Gastrocnemius medialis (tissue), 4 donors: ENCODE results near the gene SPAST.
"Not testable (repeated sequence)": the region's sequence is repeated elsewhere in the genome, so short reads cannot be mapped to it uniquely, and the experiment has no call there.

Experiments
- POLR2A ChIP-seq, 2 donors: fragments of 450-650 bp; IDR thresholded peaks; one replicate each; pipeline ENCODE4 v1.6.1; 2017; ENCODE audit warnings: antibody characterized with exemption in 2 of 2, mild to moderate bottlenecking in 2 of 2, moderate library complexity in 2 of 2
- TF ChIP-seq, protein P1 (sequence below), 5 experiments: fragments of 450-650 bp in 3 of 5; fragments of 200-600 bp in 2 of 5; sonication (generic) in 2 of 5; IDR thresholded peaks in 4 of 5; conservative IDR thresholded peaks in 1 of 5; 1 replicate in 4 of 5; 2 replicates in 1 of 5; pipeline ENCODE4 v1.5.1; 2016 to 2019; ENCODE audit warnings: antibody characterized with exemption in 5 of 5, mild to moderate bottlenecking in 3 of 5, moderate library complexity in 3 of 5

DNA sequence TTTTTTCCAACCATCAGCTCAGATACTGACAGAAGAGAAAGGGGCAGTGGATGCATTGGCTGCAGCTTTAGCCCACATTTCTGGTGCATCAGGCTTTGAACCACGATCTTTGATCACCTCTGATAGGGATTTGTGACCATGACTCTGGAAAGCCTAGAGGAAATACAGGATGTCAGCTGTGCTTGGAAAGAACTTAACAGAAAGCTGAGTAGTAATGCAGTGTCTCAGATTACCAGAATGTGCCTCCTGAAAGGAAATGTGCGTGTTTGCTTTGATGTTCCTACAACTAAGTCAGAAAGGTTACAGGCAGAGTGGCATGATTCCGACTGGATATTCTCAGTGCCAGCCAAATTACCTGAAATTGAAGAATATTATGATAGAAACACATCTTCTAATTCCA is 140.1 kb downstream of the SPAST start:
- TF ChIP-seq, protein P1, sequence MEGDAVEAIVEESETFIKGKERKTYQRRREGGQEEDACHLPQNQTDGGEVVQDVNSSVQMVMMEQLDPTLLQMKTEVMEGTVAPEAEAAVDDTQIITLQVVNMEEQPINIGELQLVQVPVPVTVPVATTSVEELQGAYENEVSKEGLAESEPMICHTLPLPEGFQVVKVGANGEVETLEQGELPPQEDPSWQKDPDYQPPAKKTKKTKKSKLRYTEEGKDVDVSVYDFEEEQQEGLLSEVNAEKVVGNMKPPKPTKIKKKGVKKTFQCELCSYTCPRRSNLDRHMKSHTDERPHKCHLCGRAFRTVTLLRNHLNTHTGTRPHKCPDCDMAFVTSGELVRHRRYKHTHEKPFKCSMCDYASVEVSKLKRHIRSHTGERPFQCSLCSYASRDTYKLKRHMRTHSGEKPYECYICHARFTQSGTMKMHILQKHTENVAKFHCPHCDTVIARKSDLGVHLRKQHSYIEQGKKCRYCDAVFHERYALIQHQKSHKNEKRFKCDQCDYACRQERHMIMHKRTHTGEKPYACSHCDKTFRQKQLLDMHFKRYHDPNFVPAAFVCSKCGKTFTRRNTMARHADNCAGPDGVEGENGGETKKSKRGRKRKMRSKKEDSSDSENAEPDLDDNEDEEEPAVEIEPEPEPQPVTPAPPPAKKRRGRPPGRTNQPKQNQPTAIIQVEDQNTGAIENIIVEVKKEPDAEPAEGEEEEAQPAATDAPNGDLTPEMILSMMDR (IDR thresholded peaks at IDR 0.05 in 4 of 5, conservative IDR thresholded peaks at IDR 0.05 in 1 of 5), result not testable (repeated sequence)
- TF ChIP-seq POLR2A (IDR thresholded peaks at IDR 0.05), result not testable (repeated sequence)
